Chondrocyte (in vitro differentiated cells): ENCODE measurements around the gene C11orf21. TPM values are rescaled to one million over a fixed set of nuclear protein-coding genes. Genes with fewer than 3 reads are reported as not detected.

ENCODE experiments used
- DNase-seq: peaks from one replicate; pipeline ENCODE4 v3.0.0; 2021; ENCODE audit warnings: mixed read lengths, low spot score
- H3K27ac Mint-ChIP-seq: one replicate; pipeline ENCODE4 v1.8.0; 2021; ENCODE audit warnings: mild to moderate bottlenecking, moderate library complexity, mixed read lengths; ENCODE audit not compliant: unreplicated experiment
- H3K27me3 Mint-ChIP-seq: 2 replicates; pipeline ENCODE4 v1.8.0; 2021; ENCODE audit warnings: low read depth, mixed read lengths
- H3K36me3 Mint-ChIP-seq: 2 replicates; pipeline ENCODE4 v1.8.0; 2021; ENCODE audit warnings: low read depth, mixed read lengths
- H3K4me1 Mint-ChIP-seq: 2 replicates; pipeline ENCODE4 v1.8.0; 2021; ENCODE audit warnings: low read depth, mild to moderate bottlenecking, mixed read lengths
- H3K4me3 Mint-ChIP-seq: one replicate; pipeline ENCODE4 v1.8.0; 2021; ENCODE audit warnings: mild to moderate bottlenecking, moderate library complexity, mixed read lengths; ENCODE audit not compliant: unreplicated experiment
- H3K9me3 Mint-ChIP-seq: 2 replicates; pipeline ENCODE4 v1.8.0; 2021; ENCODE audit warnings: low read depth, mixed read lengths
- CTCF ChIP-seq: fragments of 200-600 bp; sonication (generic); IDR thresholded peaks from 2 replicates; pipeline ENCODE4 v1.5.0; 2021; ENCODE audit warnings: antibody characterized with exemption, mild to moderate bottlenecking, moderate library complexity
- total RNA-seq: library from RNA; stranded (reverse); gene quantifications from 3 replicates; pipeline ENCODE4 v1.2.1, GENCODE V29; 2021

The C11orf21 gene
- total RNA-seq, 1 donor from 2014 or later, result not detected

- Mint-ChIP-seq H3K4me3 (no peak overlapping the region), H3K27ac (no peak overlapping the region), H3K4me1 (no peaks in the 10 kb centered on the region), H3K27me3 (peaks cover 27% of the 10 kb centered on the region), H3K9me3 (peaks cover 9% of the 10 kb centered on the region), H3K36me3 (peaks cover 2% of the 10 kb centered on the region)
- DNase-seq, result no peak
- no peak for TF ChIP-seq CTCF
Observed at GRCh38 chr11:2250485-2250884, 51.2 kb downstream of the C11orf21 start.

GRCh38 chr11:2250041-2250440, 51.7 kb downstream of the C11orf21 start:
- no peak overlapping the region for H3K27ac Mint-ChIP-seq
- no peak for TF ChIP-seq CTCF
- H3K36me3 Mint-ChIP-seq, result peaks cover 2% of the 10 kb centered on the region
- H3K4me3 Mint-ChIP-seq, result no peak overlapping the region
- peaks cover 31% of the 10 kb centered on the region for H3K27me3 Mint-ChIP-seq
- no peak for DNase-seq
- H3K9me3 Mint-ChIP-seq, result peaks cover 6% of the 10 kb centered on the region
- H3K4me1 Mint-ChIP-seq, result no peaks in the 10 kb centered on the region

- Mint-ChIP-seq H3K4me3 (no peak overlapping the region), H3K4me1 (no peaks in the 10 kb centered on the region), H3K27me3 (peaks cover 36% of the 10 kb centered on the region), H3K9me3 (peaks cover 3% of the 10 kb centered on the region), H3K36me3 (peaks cover 2% of the 10 kb centered on the region), H3K27ac (no peak overlapping the region)
- DNase-seq, result no peak
- TF ChIP-seq CTCF, result no peak
Observed at GRCh38 chr11:2249189-2249916, 52.4 kb downstream of the C11orf21 start.

- Mint-ChIP-seq H3K4me1 (no peaks in the 10 kb centered on the region), H3K4me3 (no peak overlapping the region), H3K9me3 (no peaks in the 10 kb centered on the region), H3K27ac (no peak overlapping the region), H3K36me3 (peaks cover 2% of the 10 kb centered on the region), H3K27me3 (peaks cover 41% of the 10 kb centered on the region)
- no peak for TF ChIP-seq CTCF
- DNase-seq, result no peak
Observed at GRCh38 chr11:2248762-2249161, 53.0 kb downstream of the C11orf21 start.

- peaks cover 2% of the 10 kb centered on the region for H3K36me3 Mint-ChIP-seq
- H3K27ac Mint-ChIP-seq, result no peak overlapping the region
- no peaks in the 10 kb centered on the region for H3K4me1 Mint-ChIP-seq
- DNase-seq, result no peak
- peaks cover 2% of the 10 kb centered on the region for H3K9me3 Mint-ChIP-seq
- H3K27me3 Mint-ChIP-seq, result peaks cover 45% of the 10 kb centered on the region
- no peak overlapping the region for H3K4me3 Mint-ChIP-seq
- TF ChIP-seq CTCF, result no peak
Observed at GRCh38 chr11:2248242-2248641, 53.5 kb downstream of the C11orf21 start.
